ENCODE measurements around the gene SERPINB5.

- TF ChIP-seq GATA3 (IDR thresholded peaks at IDR 0.05; ENCODE audit: low read depth, low read length) (no peak), GATA2 (IDR thresholded peaks at IDR 0.05; ENCODE audit: low read depth, low read length) (no peak)
These were observed 29.0 kb downstream of the SERPINB5 start for GRCh38 chr18:63505566-63506335.

All from SH-SY5Y (cell line).